Gastroesophageal sphincter (tissue), 2 donors: Measurements from ENCODE around the gene SMAD9.

Experiments used
- EP300 ChIP-seq: sonication (generic); formaldehyde crosslinking; IDR thresholded peaks from one replicate; pipeline ENCODE4 v1.6.1; 2017; ENCODE audit warnings: antibody characterized with exemption, mild to moderate bottlenecking
- POLR2AphosphoS5 ChIP-seq: sonication (generic); formaldehyde crosslinking; IDR thresholded peaks from one replicate; pipeline ENCODE4 v1.6.1; 2017; ENCODE audit warnings: antibody characterized with exemption

GRCh38 chr13:36841391-36841790 lies 78.6 kb downstream of the SMAD9 start:
- TF ChIP-seq POLR2AphosphoS5 (no peak), EP300 (no peak)
